H1 (cell line): ENCODE measurements around the gene PLEKHG2. TPM values are rescaled to one million over a fixed set of nuclear protein-coding genes. Genes with fewer than 3 reads are reported as not detected.
A peak's percentile ranks its signal among the peaks of the same experiment; 100 is the strongest.

ENCODE experiments used
- CREB1 ChIP-seq: IDR thresholded peaks from 2 replicates; pipeline ENCODE4 v1.6.1; 2012; ENCODE audit warnings: inconsistent platforms
- RBBP5 ChIP-seq: IDR thresholded peaks from 2 replicates; pipeline ENCODE4 v1.7.1; 2012; ENCODE audit warnings: low read depth, mild to moderate bottlenecking, inconsistent platforms, low read length, moderate library complexity, borderline replicate concordance
- SIN3A ChIP-seq, 2 experiments: IDR thresholded peaks in 1 of 2; conservative IDR thresholded peaks in 1 of 2; 2 replicates each; pipeline ENCODE4 v1.6.1; 2011 to 2012; ENCODE audit warnings: low read length in 2 of 2, improper control_type of control experiment in 1 of 2, low read depth in 1 of 2, mild to moderate bottlenecking in 1 of 2
- TAF7 ChIP-seq: optimal IDR thresholded peaks from 2 replicates; pipeline ENCODE3; 2011; ENCODE audit warnings: low read depth, mild to moderate bottlenecking, inconsistent platforms, low read length, moderate library complexity, borderline replicate concordance
- polyA plus RNA-seq, 7 experiments: library from polyadenylated mRNA; depleted of rRNA in 3 of 7; stranded (reverse) in 5 of 7; unstranded in 2 of 7; fragments of >200 nt in 5 of 7; fragments of 200-250 nt in 2 of 7; gene quantifications; 1 replicate in 5 of 7; 2 replicates in 1 of 7; 4 replicates in 1 of 7; pipeline versions ENCODE4 v1.2.1 to v1.2.3, GENCODE V29; 2011 to 2013; ENCODE audit warnings: missing spikeins in 2 of 7, mixed read lengths in 2 of 7
- total RNA-seq: library from RNA; stranded (reverse); fragmentation: NEBNext Ultra II Directional; extraction: Animal tissue kit (Norgen Biotek cat#: 25700); gene quantifications from 2 replicates; pipeline ENCODE4 v1.2.1, GENCODE V29; 2021

The PLEKHG2 gene
- total and polyA plus RNA-seq, 2 of the 8 experiments (the other 6 are each of a cell fraction or from before 2014, with no cell fraction given): 16.9 to 65.7 TPM

GRCh38 chr19:39410017-39410830 is 2.2 kb upstream of the PLEKHG2 start (continued):
- TF ChIP-seq RBBP5 (peak; percentile 81; the same call in 1 of the 2 replicates), TAF7 (no peak), SIN3A (conservative IDR thresholded peaks at IDR 0.05 in 1 of 2, IDR thresholded peaks at IDR 0.05 in 1 of 2; ENCODE audit: low read depth in 1 of 2, low read length in 2 of 2) (peak in 1 of 2 experiments; percentile 53; a peak in 2 of 4 replicates), CREB1 (peak; percentile 40)
